Body of pancreas (tissue), 4 donors: ENCODE results near the gene TLCD2. TPM values are rescaled to one million over a fixed set of nuclear protein-coding genes. Genes with fewer than 3 reads are reported as not detected.

Experiments used
- ATAC-seq: fragments of 150-250 bp; one replicate; pipeline ENCODE4 v1.9.1; 2016
- DNase-seq, 4 donors: peaks; one replicate each; pipeline ENCODE4 v3.0.0-alpha.2; 2019
- H3K27ac ChIP-seq, 4 donors: fragments of 200-600 bp; sonication (generic); 1 replicate in 3 of 4; 2 replicates in 1 of 4; pipeline versions ENCODE4 v1.5.1 to v1.6.1; 2016 to 2019; ENCODE audit warnings: mild to moderate bottlenecking in 1 of 4, mixed read lengths in 1 of 4, moderate library complexity in 1 of 4
- H3K27me3 ChIP-seq, 2 donors: fragments of 200-600 bp; sonication (generic); one replicate each; pipeline ENCODE4 v1.6.0; 2016; ENCODE audit warnings: mild to moderate bottlenecking in 1 of 2
- H3K36me3 ChIP-seq, 2 donors: fragments of 200-600 bp; sonication (generic); replicated peaks in 1 of 2; 2 replicates each; pipeline ENCODE4 v1.5.1; 2016; ENCODE audit warnings: low read depth in 2 of 2; ENCODE audit not compliant: insufficient read depth in 1 of 2
- H3K4me1 ChIP-seq: fragments of 200-600 bp; sonication (generic); one replicate; pipeline ENCODE4 v1.6.0; 2016
- H3K4me3 ChIP-seq, 2 donors: fragments of 200-600 bp; sonication (generic); 1 replicate in 1 of 2; 2 replicates in 1 of 2; pipeline ENCODE4 v1.5.1; 2016 to 2019
- H3K9me3 ChIP-seq, 3 donors: fragments of 200-600 bp; sonication (generic); 1 replicate in 2 of 3; 2 replicates in 1 of 3; pipeline ENCODE4 v1.5.1; 2016
- POLR2A ChIP-seq, 3 donors: fragments of 450-650 bp; IDR thresholded peaks; one replicate each; pipeline ENCODE4 v1.6.1; 2016; ENCODE audit warnings: antibody characterized with exemption in 3 of 3, mild to moderate bottlenecking in 2 of 3
- WGBS, 2 donors: methylation state at CpG; one replicate each; pipeline ENCODE4 v1.1.5; 2017; 5-methylcytosine and 5-hydroxymethylcytosine counted together
- intact Hi-C: fragments of 100-400 bp; cut with DNase I; formaldehyde crosslinking; loops from one replicate; pipeline ENCODE4 v1.15.1; 2023
- total RNA-seq, 2 donors: library from RNA; depleted of rRNA; stranded (reverse); fragments of >200 nt; gene quantifications; one replicate each; pipeline ENCODE4 v1.1.0, GENCODE V29; 2016
- TF ChIP-seq, protein P1 (sequence below), 7 experiments: fragments of 450-650 bp in 4 of 7; fragments of 200-600 bp in 3 of 7; sonication (generic) in 3 of 7; IDR thresholded peaks; one replicate each; pipeline ENCODE4 v1.5.1; 2016 to 2019; ENCODE audit warnings: antibody characterized with exemption in 7 of 7

TLCD2 gene
- total RNA-seq: 1 to 10 TPM; 1.6 to 2.6 TPM

DNA sequence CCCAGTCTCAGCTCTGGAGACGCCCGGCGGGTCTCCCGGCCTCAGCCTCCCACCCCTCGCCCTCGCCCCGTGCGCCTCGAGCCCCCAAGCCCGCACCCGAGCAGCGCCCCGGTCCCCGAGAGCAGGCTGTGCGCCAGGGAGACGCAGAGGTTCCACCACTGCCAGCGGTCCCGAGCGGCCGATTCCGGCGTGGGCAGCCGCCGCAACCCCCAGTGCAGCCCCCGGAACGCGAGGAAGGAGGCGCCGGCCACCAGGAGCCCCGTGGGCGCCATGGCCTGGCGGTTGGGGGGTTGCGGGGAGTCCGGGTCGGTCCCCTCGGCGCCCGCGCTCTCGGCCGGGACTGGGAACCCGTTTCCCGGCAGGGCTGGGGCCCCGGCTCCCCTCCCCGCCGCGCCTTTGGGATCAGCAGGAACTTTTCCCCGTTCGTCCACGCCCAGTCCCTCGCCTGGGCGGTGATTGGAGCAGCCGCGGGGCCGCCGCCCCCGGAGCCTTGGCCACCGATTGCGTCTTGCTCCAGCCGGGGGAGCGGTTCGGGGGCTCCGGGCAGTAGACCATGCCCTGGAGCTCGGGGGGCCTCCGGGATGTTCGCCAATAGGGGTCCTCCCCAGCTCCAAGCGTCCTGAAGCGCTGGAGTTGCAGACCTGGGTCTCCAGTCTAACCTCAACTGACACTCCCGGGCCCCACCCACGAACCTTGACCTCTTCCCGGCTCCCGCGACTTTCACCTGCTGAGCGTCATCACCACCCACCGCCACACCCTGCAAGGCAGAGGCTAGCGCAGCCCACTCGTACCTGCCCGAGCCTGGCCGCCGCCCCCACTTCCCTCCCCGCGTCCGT lies at the start of gene TLCD2:
Gene TLCD2, minus strand, starts transcription at position 407 of the 836 bp plus-strand sequence. Its CDS starts 135 bp downstream, at position 272.
- ATAC-seq: peak; percentile 39
- Histone ChIP-seq H3K36me3 (peaks cover 0 to 2% of the 10 kb centered on the region in 2 donors), H3K9me3 (no peaks in the 10 kb centered on the region), H3K4me1 (peaks cover 33% of the 10 kb centered on the region), H3K27me3 (no peaks in the 10 kb centered on the region), H3K27ac (peak within 1 kb of the TSS; percentile 13 to 69 (median 54)), H3K4me3 (peak within 1 kb of the TSS; percentile 52 to 74)
- peak; percentile 68 to 76 (median 72) for DNase-seq
- peak in 2 of 3 donors; percentile 48 for TF ChIP-seq POLR2A (IDR thresholded peaks at IDR 0.05)
- TF ChIP-seq, protein P1, sequence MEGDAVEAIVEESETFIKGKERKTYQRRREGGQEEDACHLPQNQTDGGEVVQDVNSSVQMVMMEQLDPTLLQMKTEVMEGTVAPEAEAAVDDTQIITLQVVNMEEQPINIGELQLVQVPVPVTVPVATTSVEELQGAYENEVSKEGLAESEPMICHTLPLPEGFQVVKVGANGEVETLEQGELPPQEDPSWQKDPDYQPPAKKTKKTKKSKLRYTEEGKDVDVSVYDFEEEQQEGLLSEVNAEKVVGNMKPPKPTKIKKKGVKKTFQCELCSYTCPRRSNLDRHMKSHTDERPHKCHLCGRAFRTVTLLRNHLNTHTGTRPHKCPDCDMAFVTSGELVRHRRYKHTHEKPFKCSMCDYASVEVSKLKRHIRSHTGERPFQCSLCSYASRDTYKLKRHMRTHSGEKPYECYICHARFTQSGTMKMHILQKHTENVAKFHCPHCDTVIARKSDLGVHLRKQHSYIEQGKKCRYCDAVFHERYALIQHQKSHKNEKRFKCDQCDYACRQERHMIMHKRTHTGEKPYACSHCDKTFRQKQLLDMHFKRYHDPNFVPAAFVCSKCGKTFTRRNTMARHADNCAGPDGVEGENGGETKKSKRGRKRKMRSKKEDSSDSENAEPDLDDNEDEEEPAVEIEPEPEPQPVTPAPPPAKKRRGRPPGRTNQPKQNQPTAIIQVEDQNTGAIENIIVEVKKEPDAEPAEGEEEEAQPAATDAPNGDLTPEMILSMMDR (IDR thresholded peaks at IDR 0.05): no peak
- WGBS, 2 donors: 2 to 4% methylated on average over 13 to 55 of the region's 83 CpGs
- intact Hi-C loops: no loop called here

DNA sequence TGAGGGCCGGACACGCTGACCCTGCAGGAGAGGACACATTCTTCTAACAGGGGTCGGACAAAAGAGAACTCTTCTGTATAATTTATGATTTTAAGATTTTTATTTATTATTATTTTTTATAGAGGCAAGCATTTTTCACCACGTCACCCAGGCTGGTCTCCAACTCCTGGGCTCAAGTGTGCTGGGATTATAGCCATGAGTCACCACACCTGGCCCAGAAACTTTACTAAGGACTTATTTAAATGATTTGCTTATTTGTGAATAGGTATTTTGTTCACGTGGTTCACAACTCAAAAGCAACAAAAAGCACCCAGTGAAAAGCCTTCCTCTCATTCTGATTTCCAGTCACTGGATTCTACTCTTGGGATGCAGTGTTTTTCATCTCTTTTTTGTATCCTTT lies 49.4 kb upstream of the TLCD2 start:
- no peak overlapping the region for H3K27ac ChIP-seq

DNA sequence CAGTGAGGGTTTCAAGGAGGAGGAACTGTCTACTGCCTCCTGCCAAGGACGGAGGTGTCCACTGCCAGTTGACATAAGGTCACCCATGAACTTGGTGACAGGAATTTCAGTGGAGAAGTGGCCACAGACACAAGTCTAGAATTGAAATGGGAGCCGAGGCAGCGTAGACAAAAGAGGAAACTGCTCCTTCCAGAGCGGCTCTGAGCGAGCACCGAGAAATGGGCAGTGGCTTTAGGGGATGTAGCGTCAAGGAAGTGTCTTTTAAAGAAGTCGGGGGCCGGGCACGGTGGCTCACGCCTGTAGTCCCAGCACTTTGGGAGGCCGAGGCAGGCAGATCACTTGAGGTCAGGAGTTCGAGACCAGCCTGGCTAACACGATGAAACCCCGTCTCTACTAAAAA lies 48.6 kb upstream of the TLCD2 start:
- no peak for ATAC-seq
- H3K27ac ChIP-seq: peak overlapping the region in 1 of 4 donors; percentile 28
- 68 to 85% methylated on average over 15 of the region's 15 CpGs for WGBS, 2 donors

More for the DNA sequence above, 49.4 kb upstream of the TLCD2 start:
- Histone ChIP-seq H3K4me3 (no peak overlapping the region), H3K9me3 (no peaks in the 10 kb centered on the region), H3K36me3 (no peaks in the 10 kb centered on the region), H3K27me3 (no peaks in the 10 kb centered on the region), H3K4me1 (peaks cover 22% of the 10 kb centered on the region)
- no peak for DNase-seq
- TF ChIP-seq POLR2A (IDR thresholded peaks at IDR 0.05): no peak
- TF ChIP-seq, protein P1 (IDR thresholded peaks at IDR 0.05): no peak
- intact Hi-C loops: no loop called here
- WGBS, 2 donors: 76 to 82% methylated on average over 5 of the region's 5 CpGs
- no peak for ATAC-seq

DNA sequence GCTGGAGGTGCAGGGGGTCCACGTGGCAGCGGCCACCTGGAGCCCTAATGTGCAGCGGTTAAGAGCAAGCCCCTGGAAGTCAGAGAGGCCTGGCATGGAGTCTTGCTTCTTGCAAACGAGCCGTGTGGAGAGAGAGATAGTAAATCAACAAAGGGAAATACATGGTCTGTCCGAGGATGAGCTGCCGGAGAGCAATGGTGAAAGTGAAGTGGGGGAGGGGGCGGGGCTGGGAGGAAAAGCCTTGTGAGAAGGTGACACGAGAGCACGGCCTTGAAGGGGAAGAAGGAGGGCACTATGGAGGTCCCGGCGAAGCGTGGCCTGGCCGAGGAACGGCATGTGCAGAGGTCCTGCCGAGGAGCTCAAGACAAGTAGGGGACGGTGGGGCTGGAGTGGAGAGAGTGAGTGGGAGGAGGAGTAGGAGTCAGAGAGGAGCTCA lies 45.7 kb upstream of the TLCD2 start:
- DNase-seq (no peak), ATAC-seq (no peak)
- 75% methylated on average over 16 to 17 of the region's 17 CpGs for WGBS, 2 donors
- Histone ChIP-seq H3K4me1 (peaks cover 19% of the 10 kb centered on the region), H3K27me3 (no peaks in the 10 kb centered on the region), H3K9me3 (no peaks in the 10 kb centered on the region), H3K4me3 (no peak overlapping the region), H3K36me3 (no peaks in the 10 kb centered on the region), H3K27ac (no peak overlapping the region)
- TF ChIP-seq POLR2A (IDR thresholded peaks at IDR 0.05): no peak
- TF ChIP-seq, protein P1 (IDR thresholded peaks at IDR 0.05): no peak
- intact Hi-C loops: no loop called here

More for the DNA sequence above, 48.6 kb upstream of the TLCD2 start:
- H3K9me3 ChIP-seq: no peaks in the 10 kb centered on the region
- no peaks in the 10 kb centered on the region for H3K36me3 ChIP-seq
- peaks cover 18% of the 10 kb centered on the region for H3K4me1 ChIP-seq
- DNase-seq: peak in 1 of 4 donors; percentile 40
- intact Hi-C loops: no loop called here
- H3K27me3 ChIP-seq: no peaks in the 10 kb centered on the region
- no peak for TF ChIP-seq POLR2A (IDR thresholded peaks at IDR 0.05)
- TF ChIP-seq, protein P1 (IDR thresholded peaks at IDR 0.05): no peak
- no peak overlapping the region for H3K4me3 ChIP-seq
